Stomach smooth muscle (tissue), 2 donors: ENCODE results near the gene PAPOLA.

Experiments
- H3K27ac ChIP-seq: one replicate; pipeline ENCODE4 v1.7.0; 2013; ENCODE audit warnings: mild to moderate bottlenecking, low read length, inconsistent platforms
- H3K27me3 ChIP-seq, 2 donors: one replicate each; pipeline ENCODE4 v1.7.0; 2013; ENCODE audit warnings: low read length in 2 of 2; ENCODE audit not compliant: insufficient read depth in 2 of 2, control insufficient read depth in 1 of 2
- H3K36me3 ChIP-seq, 2 donors: one replicate each; pipeline ENCODE4 v1.7.0; 2013; ENCODE audit warnings: low read length in 2 of 2; ENCODE audit not compliant: control insufficient read depth in 2 of 2, insufficient read depth in 2 of 2
- H3K4me1 ChIP-seq: one replicate; pipeline ENCODE4 v1.7.0; 2013; ENCODE audit warnings: low read length; ENCODE audit not compliant: control insufficient read depth, insufficient read depth
- H3K4me3 ChIP-seq, 2 donors: one replicate each; pipeline ENCODE4 v1.7.0; 2013; ENCODE audit warnings: low read length in 2 of 2
- H3K9ac ChIP-seq, 2 donors: one replicate each; pipeline ENCODE4 v1.7.0; 2013; ENCODE audit warnings: low read length in 2 of 2, mild to moderate bottlenecking in 1 of 2
- H3K9me3 ChIP-seq, 2 donors: one replicate each; pipeline ENCODE4 v1.7.0; 2013; ENCODE audit warnings: low read length in 2 of 2; ENCODE audit not compliant: control insufficient read depth in 2 of 2
- donor health status: healthy.
- donor health status: Pancreatic carcinoma.

The PAPOLA gene

GRCh38 chr14:96479435-96480146, 22.6 kb upstream of the PAPOLA start:
- H3K9ac ChIP-seq, result no peak overlapping the region
- H3K27me3 ChIP-seq, result no peaks in the 10 kb centered on the region
- no peaks in the 10 kb centered on the region for H3K9me3 ChIP-seq
- H3K4me1 ChIP-seq, result no peaks in the 10 kb centered on the region
- no peak overlapping the region for H3K27ac ChIP-seq
- H3K36me3 ChIP-seq, result no peaks in the 10 kb centered on the region
- H3K4me3 ChIP-seq, result no peak overlapping the region

- Histone ChIP-seq H3K4me3 (no peak overlapping the region), H3K9ac (no peak overlapping the region), H3K36me3 (no peaks in the 10 kb centered on the region)
These were observed 20.4 kb upstream of the PAPOLA start for GRCh38 chr14:96481731-96482314.

GRCh38 chr14:96482986-96483385, 19.2 kb upstream of the PAPOLA start:
- Histone ChIP-seq H3K4me1 (no peaks in the 10 kb centered on the region), H3K36me3 (no peaks in the 10 kb centered on the region), H3K9ac (no peak overlapping the region), H3K4me3 (no peak overlapping the region), H3K27me3 (no peaks in the 10 kb centered on the region), H3K9me3 (no peaks in the 10 kb centered on the region), H3K27ac (no peak overlapping the region)

More at GRCh38 chr14:96481731-96482314, 20.4 kb upstream of the PAPOLA start:
- no peaks in the 10 kb centered on the region for H3K9me3 ChIP-seq
- H3K27me3 ChIP-seq, result no peaks in the 10 kb centered on the region
- no peak overlapping the region for H3K27ac ChIP-seq
- no peaks in the 10 kb centered on the region for H3K4me1 ChIP-seq

GRCh38 chr14:96484399-96484798, 17.8 kb upstream of the PAPOLA start:
- Histone ChIP-seq H3K27me3 (no peaks in the 10 kb centered on the region), H3K27ac (no peak overlapping the region), H3K36me3 (no peaks in the 10 kb centered on the region), H3K4me1 (no peaks in the 10 kb centered on the region), H3K9me3 (no peaks in the 10 kb centered on the region), H3K4me3 (no peak overlapping the region), H3K9ac (no peak overlapping the region)

GRCh38 chr14:96486705-96487104, 15.5 kb upstream of the PAPOLA start:
- H3K27ac ChIP-seq, result no peak overlapping the region
- H3K4me1 ChIP-seq, result no peaks in the 10 kb centered on the region
- no peaks in the 10 kb centered on the region for H3K36me3 ChIP-seq
- H3K4me3 ChIP-seq, result no peak overlapping the region
- no peaks in the 10 kb centered on the region for H3K27me3 ChIP-seq
- H3K9ac ChIP-seq, result no peak overlapping the region
- H3K9me3 ChIP-seq, result no peaks in the 10 kb centered on the region

GRCh38 chr14:96489327-96489726, 12.9 kb upstream of the PAPOLA start:
- Histone ChIP-seq H3K9ac (no peak overlapping the region), H3K4me3 (no peak overlapping the region), H3K9me3 (no peaks in the 10 kb centered on the region), H3K27ac (no peak overlapping the region), H3K4me1 (no peaks in the 10 kb centered on the region), H3K27me3 (peaks cover 2 to 6% of the 10 kb centered on the region in 2 donors), H3K36me3 (no peaks in the 10 kb centered on the region)

GRCh38 chr14:96493178-96493577, 9.0 kb upstream of the PAPOLA start:
- no peaks in the 10 kb centered on the region for H3K9me3 ChIP-seq
- no peak overlapping the region for H3K9ac ChIP-seq
- H3K27ac ChIP-seq, result no peak overlapping the region
- H3K4me3 ChIP-seq, result no peak overlapping the region
- no peaks in the 10 kb centered on the region for H3K4me1 ChIP-seq
- H3K27me3 ChIP-seq, result peaks cover 2 to 6% of the 10 kb centered on the region in 2 donors
- H3K36me3 ChIP-seq, result no peaks in the 10 kb centered on the region

GRCh38 chr14:96494331-96494730, 7.9 kb upstream of the PAPOLA start:
- no peak overlapping the region for H3K27ac ChIP-seq
- H3K36me3 ChIP-seq, result no peaks in the 10 kb centered on the region
- H3K4me1 ChIP-seq, result no peaks in the 10 kb centered on the region
- H3K9me3 ChIP-seq, result no peaks in the 10 kb centered on the region
- H3K9ac ChIP-seq, result no peak overlapping the region
- no peak overlapping the region for H3K4me3 ChIP-seq
- peaks cover 2 to 6% of the 10 kb centered on the region in 2 donors for H3K27me3 ChIP-seq

GRCh38 chr14:96497087-96497486, 5.1 kb upstream of the PAPOLA start:
- no peak overlapping the region for H3K9ac ChIP-seq
- H3K27me3 ChIP-seq, result peaks cover 2 to 6% of the 10 kb centered on the region in 2 donors
- peaks cover 3% of the 10 kb centered on the region for H3K4me1 ChIP-seq
- H3K4me3 ChIP-seq, result no peak overlapping the region
- no peak overlapping the region for H3K27ac ChIP-seq
- H3K9me3 ChIP-seq, result no peaks in the 10 kb centered on the region
- no peaks in the 10 kb centered on the region for H3K36me3 ChIP-seq

GRCh38 chr14:96497586-96497985, 4.6 kb upstream of the PAPOLA start:
- Histone ChIP-seq H3K36me3 (no peaks in the 10 kb centered on the region), H3K4me1 (peaks cover 3% of the 10 kb centered on the region), H3K4me3 (no peak overlapping the region), H3K27me3 (peaks cover 2 to 6% of the 10 kb centered on the region in 2 donors), H3K9me3 (no peaks in the 10 kb centered on the region), H3K27ac (no peak overlapping the region), H3K9ac (no peak overlapping the region)

GRCh38 chr14:96501217-96501739, 904 bp upstream of the PAPOLA start:
- no peaks in the 10 kb centered on the region for H3K27me3 ChIP-seq
- H3K9me3 ChIP-seq, result no peaks in the 10 kb centered on the region
- peaks cover 10% of the 10 kb centered on the region for H3K4me1 ChIP-seq
- H3K36me3 ChIP-seq, result no peaks in the 10 kb centered on the region
- peak overlapping the region; percentile 91 for H3K27ac ChIP-seq
- peak overlapping the region; percentile 92 to 96 for H3K4me3 ChIP-seq
- peak overlapping the region; percentile 92 to 93 for H3K9ac ChIP-seq
